GM19455 (cell line): ENCODE data around the gene KCNMA1.

Experiments used
- ATAC-seq: cut with Tn5 transposase; IDR thresholded peaks from one replicate; pipeline ENCODE4 v1.9.1; 2021; ENCODE audit not compliant: unreplicated experiment

Gene KCNMA1

DNA sequence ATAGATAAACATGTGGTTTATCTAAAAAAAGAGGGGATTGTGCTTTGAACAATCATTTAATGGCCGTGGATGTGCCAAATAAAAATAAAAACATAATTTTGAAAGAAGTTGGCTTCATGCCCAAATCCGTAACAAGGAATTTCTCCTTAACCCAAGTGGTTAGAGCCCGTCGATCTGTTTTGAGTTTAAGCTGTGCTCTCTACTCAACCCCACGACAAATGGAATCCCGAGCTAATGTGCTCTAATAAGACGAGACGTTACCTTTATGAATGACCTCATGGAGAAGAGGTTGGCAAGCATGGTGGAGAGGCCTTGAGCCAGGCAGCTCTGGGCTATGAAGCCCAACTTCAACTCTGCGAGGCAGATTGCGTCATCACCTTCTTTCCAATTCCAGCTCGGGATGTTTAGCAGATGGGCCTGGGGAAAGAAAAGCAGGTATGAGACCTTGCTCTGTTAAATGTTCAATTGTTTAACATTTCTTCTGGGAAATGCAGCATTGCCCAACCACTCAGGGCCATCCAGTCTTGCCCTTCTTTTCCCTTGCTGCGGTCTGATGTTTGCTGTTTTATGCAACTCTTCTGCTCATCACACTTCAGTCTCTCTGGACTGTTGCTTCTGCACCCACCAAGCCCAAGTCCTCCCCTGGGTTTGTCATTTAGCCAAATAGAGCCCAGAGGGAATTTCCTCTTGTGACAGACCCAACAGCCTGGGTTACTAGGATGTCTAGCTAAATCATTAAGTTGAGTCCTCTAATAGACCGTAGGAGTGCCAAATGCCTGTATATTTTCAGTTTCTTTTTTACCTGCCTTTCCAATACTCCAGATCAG, 564.6 kb downstream of the KCNMA1 start:
- ATAC-seq, result no peak

DNA sequence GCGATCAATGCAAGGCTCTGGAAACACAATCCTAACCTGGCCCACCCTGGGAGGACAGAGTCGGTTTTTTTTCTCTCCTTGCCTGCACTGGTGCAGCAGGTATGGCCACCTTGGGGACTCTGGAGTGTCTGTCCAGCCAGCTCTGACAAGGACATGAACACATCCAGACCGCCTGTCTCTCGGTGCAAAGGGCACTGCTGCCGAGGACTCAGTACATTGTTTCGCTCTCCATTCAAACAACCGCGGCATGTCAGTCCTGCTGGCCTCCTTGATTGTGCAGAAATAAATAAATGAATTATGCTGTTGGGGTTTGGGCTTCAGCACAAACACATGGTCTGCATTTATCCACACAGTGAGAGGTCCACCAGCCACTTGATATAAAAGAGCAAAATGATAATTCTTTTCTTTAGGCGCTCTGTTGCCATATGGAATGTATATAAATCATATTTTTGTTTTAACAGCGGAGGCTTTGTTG, 565.2 kb downstream of the KCNMA1 start:
- ATAC-seq, result no peak

DNA sequence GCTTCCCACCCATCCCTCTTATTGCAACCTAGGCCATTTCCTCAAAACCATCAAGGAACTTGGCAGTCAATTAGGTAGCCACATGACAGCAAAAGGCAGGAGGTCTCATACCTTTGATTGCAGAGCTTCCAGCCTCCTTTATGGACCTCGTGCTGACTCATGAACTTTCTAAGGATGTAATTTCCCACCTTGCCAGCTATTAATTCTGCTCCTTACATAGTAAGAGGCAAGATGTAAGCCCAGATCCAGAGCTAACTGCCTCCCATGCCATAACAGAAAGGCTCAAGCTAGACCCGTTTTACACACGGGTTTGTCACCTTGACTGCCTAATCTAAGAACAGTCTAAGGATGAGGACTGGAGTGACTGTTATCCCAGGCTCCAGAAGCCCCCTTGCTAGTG, 565.7 kb downstream of the KCNMA1 start:
- ATAC-seq, result no peak

DNA sequence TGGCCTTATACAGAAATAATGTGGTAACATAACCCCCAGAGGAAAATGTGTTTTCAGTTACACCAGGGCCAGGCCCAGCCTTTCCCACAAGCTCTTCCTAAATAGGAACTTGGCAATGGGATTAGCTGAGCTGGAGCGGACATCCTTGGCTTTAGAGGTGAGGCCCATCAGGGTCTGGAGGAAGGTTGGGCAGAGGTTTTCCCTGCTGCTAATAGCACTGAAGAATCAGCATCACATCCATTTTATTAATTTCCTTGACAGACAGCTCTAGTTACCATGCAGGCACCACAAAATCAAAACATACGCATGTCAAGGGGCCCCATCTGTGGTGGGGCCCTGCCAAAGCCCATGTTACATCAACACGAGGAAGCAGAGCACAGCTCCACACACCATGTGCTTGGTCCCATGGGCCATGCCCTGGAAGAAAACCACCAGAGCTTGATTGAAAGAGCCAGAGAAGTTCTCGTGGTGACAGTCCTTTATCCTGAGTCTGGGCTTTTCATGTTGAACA, 566.6 kb downstream of the KCNMA1 start:
- no peak for ATAC-seq

DNA sequence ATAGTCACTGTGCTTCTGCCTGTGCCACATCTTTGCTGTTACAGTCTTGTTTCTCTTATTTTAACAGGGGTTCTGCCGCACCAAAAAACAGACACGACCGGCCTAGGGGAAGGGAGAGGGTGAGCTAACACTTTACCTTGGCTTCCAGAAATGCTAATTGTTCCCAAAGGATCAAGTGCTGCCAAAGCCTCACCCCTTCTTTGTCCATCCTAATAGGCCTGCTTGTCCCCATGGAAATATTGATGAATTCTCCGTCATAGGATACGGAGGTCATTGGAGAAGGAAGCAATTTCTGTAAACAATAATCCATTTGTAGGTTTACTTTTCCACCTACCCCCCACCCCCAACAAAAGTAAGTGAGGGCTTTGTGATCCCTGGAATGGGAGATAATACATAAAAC, 567.3 kb downstream of the KCNMA1 start:
- no peak for ATAC-seq

DNA sequence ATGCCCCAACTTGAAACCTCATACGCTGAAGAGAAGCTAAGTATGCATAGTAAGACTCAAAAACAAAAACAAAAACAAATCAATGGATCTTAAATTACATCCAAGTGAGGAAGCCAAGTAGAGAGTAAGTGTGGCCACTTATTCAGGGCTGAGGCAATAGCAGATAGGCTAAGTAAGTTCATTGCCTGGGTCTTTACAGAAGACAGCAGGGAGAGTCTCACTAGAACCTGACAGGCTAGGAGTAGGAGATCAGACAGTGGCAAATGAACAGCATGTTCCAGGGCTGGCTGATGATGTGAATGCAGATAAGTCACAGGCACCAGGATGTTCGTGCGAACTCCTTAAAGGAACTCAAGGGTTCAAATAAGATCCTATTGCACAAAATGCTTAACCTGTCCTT, 568.6 kb downstream of the KCNMA1 start:
- no peak for ATAC-seq

DNA sequence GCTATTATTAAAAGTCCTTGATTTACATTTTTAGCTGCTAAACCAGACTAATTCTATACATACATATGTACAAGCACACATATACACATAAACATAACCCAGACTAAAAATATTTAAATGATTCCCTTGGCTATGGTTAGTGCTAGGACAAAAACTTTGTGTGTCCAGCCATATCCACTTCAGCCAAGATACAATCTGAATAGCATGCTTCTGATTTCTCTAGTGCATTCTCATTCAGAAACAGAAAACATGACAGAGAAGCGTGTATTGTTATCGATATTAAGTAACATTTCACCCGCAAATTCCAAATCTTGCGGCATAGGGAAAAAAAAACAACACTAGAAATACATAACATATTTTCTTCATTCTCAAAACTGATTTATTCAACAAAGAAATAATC, 569.3 kb downstream of the KCNMA1 start:
- no peak for ATAC-seq

DNA sequence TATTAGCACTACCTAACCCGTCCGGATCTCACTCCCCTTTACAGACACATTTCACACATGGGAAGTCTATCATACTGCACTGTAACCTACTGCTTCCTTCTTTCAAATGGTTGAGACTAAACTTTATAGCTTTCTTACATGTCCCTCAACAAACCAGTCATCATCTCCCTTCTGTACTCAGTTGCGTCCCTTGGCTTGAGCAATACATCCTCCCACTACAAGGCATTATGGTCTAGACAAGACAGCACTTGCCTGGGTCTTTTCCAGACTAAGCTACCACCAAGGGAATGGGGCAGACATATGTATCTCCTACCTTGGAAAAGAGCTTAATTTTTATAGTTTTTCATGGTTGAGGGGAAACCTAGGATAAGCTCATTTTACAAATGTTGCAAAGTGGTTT, 575.2 kb downstream of the KCNMA1 start:
- no peak for ATAC-seq

DNA sequence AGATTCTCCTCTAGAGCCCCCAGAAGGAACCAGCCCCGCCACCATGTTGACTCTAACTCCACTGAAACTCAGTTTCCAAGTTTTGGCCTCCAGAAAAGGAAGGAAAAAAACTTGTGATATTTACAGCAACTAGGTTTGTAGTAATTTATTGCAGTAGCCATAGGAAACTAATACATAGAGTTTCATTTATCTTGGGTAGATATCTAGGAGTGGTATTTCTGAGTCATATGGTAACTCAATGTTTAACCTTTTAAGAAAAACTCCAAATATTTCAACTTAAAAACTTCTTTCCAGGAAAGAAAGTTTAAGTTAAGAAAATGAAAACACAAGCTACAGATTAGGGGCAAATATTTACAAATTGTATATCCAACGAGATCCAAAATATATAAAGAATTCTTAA, 576.7 kb downstream of the KCNMA1 start:
- ATAC-seq, result no peak

DNA sequence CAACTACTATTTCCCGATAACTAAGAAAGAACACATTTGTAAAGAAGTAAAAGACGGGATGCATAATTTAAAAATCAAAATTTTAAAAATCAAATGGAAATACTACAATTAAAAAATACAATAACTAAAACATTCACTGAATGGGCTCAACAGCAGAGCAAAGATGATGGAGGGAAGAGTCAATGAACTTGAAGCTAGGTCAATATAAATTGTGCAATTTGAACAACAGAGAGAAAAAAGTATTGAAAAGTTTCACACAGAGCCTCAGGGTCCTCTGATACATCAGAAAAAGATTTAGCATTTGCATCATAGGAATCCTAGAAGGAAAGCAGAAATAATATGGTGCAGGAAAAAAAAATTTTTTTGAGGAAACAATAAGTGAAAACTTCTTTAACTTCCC, 581.0 kb downstream of the KCNMA1 start:
- ATAC-seq, result no peak

DNA sequence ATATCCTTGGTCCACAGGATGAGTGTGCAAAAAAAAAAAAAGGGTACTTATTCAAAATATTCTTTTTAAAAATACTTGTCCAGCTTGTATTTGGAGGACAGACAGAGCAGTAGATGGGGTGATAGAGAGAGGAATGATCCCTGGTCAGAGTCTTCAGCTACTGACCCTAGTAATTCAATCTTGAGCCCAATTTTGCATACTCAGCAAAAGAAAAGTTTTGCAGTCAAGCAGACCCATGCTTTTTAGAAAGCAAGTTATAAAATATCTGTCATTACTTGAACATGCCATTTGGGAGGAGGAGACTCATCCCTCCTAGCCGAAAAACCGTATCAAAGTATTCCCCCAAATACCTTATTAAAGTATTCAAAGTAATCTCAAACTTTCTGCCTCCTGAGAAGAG, 585.0 kb downstream of the KCNMA1 start:
- no peak for ATAC-seq

DNA sequence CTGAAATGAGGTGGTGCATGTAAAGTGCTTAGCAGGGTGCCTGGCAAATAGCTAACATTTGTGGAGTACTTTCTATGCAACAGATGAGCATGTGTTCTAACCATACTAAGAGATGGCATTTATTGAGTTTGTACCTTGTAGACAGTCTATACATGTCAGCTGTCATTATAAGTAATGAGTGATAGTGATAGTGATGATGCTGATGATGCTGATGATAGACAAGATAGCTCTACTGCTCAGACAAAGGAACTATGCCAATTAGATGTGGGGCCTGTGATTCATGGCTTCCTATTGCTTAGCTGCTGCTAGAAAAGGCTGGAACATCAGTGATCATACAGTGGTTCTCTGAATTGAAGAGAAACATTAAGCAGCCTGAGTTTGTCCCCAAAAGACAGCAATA, 585.8 kb downstream of the KCNMA1 start:
- ATAC-seq, result no peak

DNA sequence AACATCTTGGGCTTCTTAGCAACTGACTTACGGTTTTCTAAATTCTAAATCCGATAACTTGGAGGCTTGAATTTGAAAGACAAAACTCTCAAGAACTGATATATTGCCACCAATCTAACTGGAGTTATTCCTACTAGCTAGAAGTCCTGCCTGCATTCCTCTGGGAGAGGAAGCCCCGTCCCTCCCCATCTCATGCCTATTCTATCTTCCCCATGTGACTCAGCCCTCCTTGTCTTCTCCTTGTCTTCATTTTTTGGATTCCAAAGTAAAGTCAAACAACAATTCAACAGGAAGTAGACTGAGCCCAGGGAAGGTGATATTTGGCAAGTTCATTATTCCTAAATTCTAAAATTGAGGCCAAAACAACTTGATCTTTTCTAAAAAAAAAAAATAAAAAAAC, 587.7 kb downstream of the KCNMA1 start:
- ATAC-seq, result no peak

DNA sequence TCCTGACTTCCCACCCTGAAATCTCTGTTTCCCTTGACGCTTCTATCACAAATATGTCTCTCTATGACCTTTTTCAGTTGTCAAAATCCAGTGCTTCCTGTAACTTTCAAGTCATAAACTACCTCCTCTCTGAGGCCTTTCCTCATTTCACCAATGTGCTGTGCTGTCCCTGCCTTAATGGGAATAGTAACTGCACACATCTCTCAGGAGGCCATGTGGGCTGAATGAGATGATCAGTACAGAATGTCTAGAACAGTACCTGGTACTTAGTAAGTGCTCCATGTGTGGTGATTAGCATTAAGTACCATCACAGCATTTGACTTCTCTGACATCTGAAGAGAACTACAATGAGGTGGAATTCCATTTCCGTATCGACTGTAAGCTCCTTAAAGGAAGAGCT, 588.5 kb downstream of the KCNMA1 start:
- no peak for ATAC-seq

DNA sequence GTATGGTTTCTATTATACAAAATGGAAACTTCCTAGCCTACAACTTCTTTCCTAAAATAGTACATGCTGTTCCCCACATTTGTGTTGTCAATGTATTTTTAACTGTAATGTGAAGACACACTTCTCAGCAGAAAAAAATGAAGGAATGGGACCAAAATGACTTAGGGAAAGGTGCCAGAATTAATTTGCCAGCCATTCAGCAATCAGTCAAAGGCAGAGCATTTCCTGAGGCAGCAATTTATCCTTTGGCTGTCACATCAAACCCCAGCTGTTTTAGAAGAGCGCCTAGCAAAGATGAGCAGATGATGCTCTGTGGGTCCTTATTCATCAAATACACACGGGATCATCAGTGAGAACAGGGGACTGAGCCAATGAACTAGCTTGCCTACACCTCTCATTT, 592.5 kb downstream of the KCNMA1 start:
- no peak for ATAC-seq

DNA sequence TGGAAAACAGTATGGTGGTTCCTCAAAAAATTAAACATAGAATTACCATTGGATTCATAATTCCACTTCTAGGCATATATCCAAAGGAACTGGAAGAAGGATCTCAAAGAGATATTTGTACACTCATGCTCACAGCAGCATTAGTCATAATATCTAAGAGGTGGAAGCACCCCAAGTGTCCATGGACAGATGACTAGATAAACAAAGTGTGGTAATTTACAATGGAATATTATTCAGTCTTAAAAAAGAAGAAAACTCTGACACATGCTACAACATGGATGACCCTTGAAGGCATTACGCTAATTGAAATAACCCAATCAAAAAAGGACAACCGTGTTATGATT, 594.2 kb downstream of the KCNMA1 start:
- ATAC-seq, result no peak

DNA sequence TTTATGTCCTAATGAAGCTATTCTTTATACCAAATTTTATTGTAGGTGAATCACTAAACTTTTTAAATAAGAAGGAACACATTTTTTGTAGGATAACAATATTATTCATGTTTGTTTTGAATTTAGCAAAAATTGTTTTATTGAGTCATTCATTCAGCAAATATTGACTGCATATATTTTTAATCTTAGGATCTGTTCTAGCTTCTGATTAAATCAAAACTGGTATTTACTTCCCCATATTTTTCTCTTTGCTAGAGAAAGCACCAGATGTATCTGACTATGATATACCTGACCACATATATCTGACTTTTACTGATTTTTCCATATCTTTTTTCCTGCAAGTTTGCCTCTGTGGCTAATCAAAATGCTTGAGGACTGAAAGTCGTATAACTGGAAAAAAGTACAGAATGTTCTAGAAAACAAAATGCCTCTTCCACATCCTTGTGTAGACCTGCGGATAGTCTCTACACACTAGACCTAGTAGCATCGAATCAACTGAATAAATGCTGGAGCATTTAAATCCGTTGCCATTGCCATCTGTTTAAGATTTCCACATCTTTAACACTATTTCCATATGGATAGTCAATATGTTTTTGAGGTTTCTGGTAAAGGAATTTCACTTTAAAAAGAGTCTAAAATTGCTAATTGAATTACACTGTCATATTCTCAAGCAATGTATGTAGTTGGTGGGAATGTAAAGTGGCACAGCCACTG, 594.7 kb downstream of the KCNMA1 start:
- no peak for ATAC-seq

DNA sequence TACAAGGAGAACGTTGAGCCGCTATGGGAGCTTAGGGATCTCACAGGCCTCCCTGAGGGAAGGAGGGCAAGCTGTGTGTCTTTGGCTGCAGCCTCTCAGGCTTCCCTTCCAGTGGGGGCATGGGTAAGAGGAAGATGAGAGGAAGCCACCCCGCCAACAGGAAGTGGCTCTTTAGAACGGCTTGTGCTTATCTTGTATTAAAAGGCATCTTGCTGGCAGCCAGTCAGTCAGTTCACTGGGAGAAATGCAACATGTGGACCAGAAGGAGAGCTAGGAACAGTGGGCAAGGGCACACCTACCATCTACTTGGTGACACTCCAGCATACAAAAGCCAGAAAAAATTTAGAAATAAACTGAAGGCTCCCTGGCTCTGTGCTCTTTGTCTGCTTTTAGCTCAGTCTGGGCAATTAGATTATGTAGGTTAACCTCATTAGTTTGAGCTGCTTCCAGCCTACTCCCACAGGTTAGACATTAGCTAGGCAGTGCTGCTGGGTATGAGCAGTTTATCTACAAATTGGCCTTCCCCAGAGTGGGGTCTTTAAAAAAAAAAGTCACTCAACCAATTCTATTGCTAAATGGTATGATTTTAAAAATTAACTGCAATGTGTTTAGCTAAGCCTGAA, 595.9 kb downstream of the KCNMA1 start:
- no peak for ATAC-seq

DNA sequence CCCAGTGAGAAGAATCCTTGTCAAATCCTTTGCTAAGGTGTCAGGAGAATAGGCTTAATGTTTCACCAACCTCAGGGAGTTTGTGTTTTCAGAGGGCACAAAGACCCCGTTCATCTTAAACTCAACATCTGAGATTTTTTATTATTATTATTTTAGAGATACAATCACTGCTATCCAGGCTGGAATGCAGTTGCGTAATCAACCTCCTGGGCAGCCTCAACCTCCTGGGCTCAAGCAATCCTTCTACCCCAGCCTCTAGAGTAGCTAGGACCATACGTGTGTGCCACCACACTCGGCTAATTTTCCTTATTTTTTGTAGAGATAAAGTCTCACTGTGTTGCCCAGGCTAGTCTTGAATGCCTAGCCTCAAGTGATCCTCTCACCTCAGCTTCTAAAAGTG, 599.2 kb downstream of the KCNMA1 start:
- no peak for ATAC-seq

DNA sequence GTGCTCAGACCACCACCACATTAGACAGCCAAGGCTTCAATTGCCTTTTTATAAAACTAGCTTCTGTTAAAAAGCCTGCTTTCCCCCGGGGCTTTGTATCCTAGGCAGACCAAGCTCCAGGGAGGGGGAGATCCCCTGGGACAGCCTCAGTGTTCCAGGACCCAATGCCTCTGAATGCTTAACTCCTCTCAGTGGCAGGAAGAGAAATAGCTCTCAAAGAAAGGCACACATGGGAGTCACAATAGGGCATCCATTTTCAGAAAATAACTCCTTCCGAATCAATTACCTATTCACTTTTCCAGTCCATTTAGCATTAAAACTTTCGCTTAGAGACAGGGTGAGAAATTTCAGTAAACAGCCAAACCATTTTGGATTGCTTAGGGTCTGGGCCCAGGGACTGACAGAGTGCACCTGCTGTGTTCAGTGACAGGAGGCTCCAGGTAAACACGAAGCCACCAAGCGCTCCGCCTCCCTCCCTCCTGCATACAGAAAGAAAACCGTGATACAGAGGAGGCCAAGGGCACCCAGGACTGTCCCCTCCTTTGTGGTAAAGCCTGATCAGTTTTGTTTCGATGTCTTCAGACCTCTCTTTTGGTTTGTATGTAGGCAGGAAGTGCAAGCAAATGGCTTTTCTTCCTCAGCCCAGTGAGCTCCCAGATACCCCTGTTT, 599.7 kb downstream of the KCNMA1 start:
- ATAC-seq, result no peak

DNA sequence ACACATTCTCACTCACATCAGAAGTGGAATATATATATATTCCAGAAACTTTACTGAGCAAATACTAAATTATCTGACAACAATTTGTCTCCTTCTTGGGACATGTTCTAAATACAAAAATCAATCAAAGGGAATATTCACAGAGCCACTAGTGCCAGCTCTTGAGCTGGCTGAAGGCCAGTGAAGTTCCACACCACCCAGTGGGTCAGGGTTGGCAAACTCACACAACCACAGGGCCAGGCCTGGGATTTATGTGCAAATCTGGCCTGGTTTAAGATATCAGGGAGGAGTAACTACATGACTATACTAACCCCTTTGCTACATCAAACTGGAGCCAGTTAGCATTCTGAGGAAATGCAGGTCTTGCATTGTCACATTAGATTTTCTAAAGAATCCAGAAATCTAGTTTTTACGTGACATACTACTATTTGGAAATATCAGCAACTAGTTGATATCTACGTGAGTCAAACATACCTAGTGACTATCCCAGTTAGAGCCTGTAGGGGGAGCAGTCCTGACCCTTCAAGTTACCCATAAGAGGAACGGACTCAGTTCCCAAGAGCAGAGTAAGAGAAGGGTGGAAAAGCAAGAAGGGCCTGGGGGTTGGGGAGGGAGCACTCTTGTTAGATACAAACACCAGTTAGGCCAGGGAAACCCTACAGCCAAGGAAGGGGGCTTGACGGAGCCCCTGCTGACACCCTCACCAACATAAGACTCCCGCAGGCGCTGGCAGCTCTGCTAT, 600.4 kb downstream of the KCNMA1 start:
- ATAC-seq, result no peak
